Measurements from ENCODE around the gene HDAC4. TPM values are rescaled to one million over a fixed set of nuclear protein-coding genes. Genes with fewer than 3 reads are reported as not detected.

HDAC4 gene
- total RNA-seq, 6 experiments from 2014 or later = 7.4 to 13.0 (median 9.5) TPM

DNA sequence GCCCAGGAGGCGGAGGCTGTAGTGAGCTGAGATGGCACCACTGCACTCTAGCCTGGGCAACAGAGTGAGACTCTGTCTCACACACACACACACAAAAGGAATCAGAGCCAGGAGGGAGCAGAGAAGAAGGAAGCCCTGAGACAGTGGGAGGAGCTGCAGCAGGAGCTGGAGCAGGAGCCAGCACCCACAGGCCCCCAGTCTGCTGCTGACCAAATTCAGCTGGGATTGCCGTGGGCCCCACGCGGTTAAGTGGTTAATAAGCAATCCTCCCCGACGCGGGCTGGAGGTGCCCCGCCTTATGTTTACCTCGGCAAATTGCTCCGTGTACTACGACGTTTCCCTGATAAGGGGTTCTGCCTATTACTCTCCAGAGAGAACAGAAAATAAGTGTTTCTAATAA lies 287.6 kb downstream of the HDAC4 start:
- Mint-ChIP-seq H3K9me3 (no peaks in the 10 kb centered on the region), H3K36me3 (ENCODE audit: low read depth) (no peaks in the 10 kb centered on the region), H3K27ac (no peak overlapping the region; the same call in 1 of the 2 replicates), H3K27me3 (ENCODE audit: insufficient read depth) (peaks cover 4% of the 10 kb centered on the region), H3K4me3 (no peak overlapping the region; the same call in 1 of the 2 replicates), H3K4me1 (ENCODE audit: low read depth) (peaks cover 10% of the 10 kb centered on the region)
- DNase-seq = no peak
- TF ChIP-seq, protein P1, sequence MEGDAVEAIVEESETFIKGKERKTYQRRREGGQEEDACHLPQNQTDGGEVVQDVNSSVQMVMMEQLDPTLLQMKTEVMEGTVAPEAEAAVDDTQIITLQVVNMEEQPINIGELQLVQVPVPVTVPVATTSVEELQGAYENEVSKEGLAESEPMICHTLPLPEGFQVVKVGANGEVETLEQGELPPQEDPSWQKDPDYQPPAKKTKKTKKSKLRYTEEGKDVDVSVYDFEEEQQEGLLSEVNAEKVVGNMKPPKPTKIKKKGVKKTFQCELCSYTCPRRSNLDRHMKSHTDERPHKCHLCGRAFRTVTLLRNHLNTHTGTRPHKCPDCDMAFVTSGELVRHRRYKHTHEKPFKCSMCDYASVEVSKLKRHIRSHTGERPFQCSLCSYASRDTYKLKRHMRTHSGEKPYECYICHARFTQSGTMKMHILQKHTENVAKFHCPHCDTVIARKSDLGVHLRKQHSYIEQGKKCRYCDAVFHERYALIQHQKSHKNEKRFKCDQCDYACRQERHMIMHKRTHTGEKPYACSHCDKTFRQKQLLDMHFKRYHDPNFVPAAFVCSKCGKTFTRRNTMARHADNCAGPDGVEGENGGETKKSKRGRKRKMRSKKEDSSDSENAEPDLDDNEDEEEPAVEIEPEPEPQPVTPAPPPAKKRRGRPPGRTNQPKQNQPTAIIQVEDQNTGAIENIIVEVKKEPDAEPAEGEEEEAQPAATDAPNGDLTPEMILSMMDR (IDR thresholded peaks at IDR 0.05) = no peak

DNA sequence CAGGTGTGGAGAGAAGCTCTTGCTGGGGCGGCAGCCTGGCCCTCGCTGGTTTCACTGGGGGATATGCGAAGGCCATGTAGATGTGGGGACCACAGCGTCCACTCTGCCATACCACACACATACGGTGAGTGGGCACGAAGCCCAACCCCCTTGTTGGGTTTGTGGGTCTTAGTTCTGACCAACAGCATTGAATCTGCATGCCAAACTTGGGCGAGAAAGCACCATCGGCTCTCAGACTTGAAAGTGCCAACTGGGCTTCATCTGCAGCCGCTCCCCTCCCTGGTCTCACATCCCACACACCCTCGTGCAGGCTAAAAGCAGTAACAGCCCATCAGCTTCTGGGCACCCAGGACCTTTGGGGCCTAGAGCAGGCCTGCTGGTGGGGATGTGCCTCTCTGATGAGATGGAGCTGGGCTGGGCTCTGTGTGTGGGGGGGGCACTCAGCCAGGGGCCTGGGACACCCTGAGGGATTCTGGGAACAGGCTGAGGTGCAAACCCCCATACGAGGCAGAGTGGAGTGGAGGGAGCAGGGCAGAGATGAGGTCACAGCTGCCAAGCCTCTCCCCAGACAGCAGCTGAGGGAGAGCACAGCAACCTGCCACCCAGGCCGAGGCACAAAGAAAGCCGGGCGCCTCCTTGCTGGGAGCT lies 288.6 kb downstream of the HDAC4 start:
- H3K4me3 Mint-ChIP-seq = no peak overlapping the region
- DNase-seq = no peak

DNA sequence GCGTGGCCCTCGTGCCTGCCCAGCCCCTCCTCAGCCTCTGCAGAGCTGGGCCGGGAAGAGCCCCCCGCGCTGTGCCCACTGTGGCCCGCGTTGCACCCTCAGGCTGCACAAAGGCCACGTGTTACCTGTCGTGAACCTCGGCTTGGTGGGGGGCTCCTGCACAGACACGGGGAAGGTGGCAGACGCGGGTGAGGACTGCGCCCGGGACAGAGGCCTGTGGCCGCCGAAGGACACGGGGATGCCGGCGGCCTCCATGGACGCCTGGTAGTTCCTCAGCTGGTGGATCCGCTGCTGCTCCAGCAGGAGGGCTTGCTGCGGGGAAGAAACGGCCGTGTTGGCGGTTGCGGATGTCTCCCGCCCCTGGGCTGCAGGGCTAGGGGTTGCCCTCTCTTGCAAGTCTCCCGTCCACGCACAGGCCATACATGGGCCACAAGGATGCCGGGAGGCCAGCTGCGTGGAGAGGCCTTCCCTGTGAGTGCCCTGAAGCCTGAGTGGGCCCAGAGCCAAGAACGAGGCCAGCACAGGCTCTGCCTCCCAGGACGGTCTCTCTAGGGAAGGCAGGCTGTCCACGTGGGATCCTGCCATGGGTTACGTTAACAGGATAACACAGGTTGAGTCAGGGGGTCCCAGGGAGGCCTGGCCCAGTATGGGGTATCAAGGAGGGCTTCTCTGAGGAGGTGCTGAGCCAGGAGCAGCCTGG lies 289.3 kb downstream of the HDAC4 start:
- TF ChIP-seq, protein P1 (IDR thresholded peaks at IDR 0.05) = no peak
- Mint-ChIP-seq H3K4me3 (no peak overlapping the region), H3K4me1 (ENCODE audit: low read depth) (peaks cover 1% of the 10 kb centered on the region), H3K9me3 (no peaks in the 10 kb centered on the region), H3K27ac (no peak overlapping the region), H3K36me3 (ENCODE audit: low read depth) (no peaks in the 10 kb centered on the region), H3K27me3 (ENCODE audit: insufficient read depth) (peaks cover under 1% of the 10 kb centered on the region)
- no peak for DNase-seq

More for the DNA sequence above, 288.6 kb downstream of the HDAC4 start:
- peaks cover 3% of the 10 kb centered on the region for H3K27me3 Mint-ChIP-seq (ENCODE audit: insufficient read depth)
- H3K9me3 Mint-ChIP-seq = no peaks in the 10 kb centered on the region
- TF ChIP-seq, protein P1 (IDR thresholded peaks at IDR 0.05) = no peak
- H3K27ac Mint-ChIP-seq = no peak overlapping the region
- H3K36me3 Mint-ChIP-seq (ENCODE audit: low read depth) = no peaks in the 10 kb centered on the region
- peaks cover 8% of the 10 kb centered on the region for H3K4me1 Mint-ChIP-seq (ENCODE audit: low read depth)

DNA sequence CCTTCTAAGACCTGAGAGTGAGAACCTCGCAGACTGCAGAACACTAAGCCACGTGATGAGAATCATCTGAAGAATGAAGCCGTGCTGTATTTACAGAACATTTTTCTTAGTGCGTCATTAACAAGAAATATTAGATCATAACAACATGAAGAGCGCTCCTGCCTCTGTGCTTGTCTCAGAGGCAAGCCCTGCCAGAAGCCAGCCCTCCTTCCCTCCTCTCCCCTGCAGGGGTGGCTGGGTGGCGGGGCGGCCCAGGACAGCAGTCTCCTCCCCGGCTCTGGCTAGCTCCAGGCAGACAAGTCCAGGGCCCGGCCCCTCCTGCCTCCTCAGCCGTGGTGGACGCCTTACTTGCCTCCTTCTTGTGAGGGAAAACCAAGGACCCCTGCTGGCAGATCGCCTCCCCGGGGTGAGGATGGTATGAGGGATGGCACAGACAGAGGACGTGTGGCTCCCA lies 290.2 kb downstream of the HDAC4 start:
- no peaks in the 10 kb centered on the region for H3K9me3 Mint-ChIP-seq
- H3K27me3 Mint-ChIP-seq (ENCODE audit: insufficient read depth) = no peaks in the 10 kb centered on the region; the same call in none of the 2 replicates
- no peak overlapping the region for H3K4me3 Mint-ChIP-seq
- H3K27ac Mint-ChIP-seq = no peak overlapping the region
- no peak for DNase-seq
- no peaks in the 10 kb centered on the region; the same call in 1 of the 2 replicates for H3K4me1 Mint-ChIP-seq (ENCODE audit: low read depth)
- TF ChIP-seq, protein P1 (IDR thresholded peaks at IDR 0.05) = no peak
- no peaks in the 10 kb centered on the region for H3K36me3 Mint-ChIP-seq (ENCODE audit: low read depth)

DNA sequence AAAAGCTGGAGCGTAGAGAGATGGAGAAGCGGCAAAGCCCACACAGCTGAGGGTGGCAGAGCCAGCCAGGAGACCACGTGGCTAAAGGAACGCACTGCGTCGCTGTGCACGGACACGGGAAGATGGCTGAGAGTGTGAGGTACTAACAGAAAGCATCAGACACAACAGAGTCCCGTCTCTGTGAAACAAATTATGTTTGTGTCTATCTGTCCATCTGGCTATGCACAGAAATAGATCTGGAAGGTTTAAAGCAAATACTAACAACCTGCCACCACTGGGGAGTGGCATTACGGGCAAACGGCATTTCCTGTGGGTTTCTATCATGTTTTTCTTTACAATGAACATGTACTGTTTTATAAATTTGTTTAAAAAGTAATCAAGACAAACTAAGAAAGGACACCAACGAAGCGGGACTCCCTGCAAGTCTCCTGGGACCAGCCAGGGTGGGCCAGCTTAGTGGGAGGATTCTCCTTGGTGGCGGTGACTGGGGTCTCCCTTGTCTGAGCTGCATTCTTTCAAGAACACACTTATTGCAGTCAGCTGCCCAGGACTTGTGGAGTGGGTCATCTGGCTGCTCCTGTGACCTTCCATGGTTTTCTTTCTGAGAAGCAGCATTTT lies 290.8 kb downstream of the HDAC4 start:
- no peak overlapping the region for H3K27ac Mint-ChIP-seq
- no peaks in the 10 kb centered on the region; the same call in none of the 2 replicates for H3K27me3 Mint-ChIP-seq (ENCODE audit: insufficient read depth)
- no peaks in the 10 kb centered on the region for H3K36me3 Mint-ChIP-seq (ENCODE audit: low read depth)
- H3K4me1 Mint-ChIP-seq (ENCODE audit: low read depth) = no peaks in the 10 kb centered on the region; the same call in 1 of the 2 replicates
- TF ChIP-seq, protein P1 (IDR thresholded peaks at IDR 0.05) = no peak
- no peak overlapping the region for H3K4me3 Mint-ChIP-seq
- no peak for DNase-seq
- H3K9me3 Mint-ChIP-seq = no peaks in the 10 kb centered on the region
